ENCODE results near the gene GRIK2. TPM values are rescaled to one million over a fixed set of nuclear protein-coding genes. Genes with fewer than 3 reads are reported as not detected.

GRIK2 gene
- total RNA-seq, 1 experiment from 2014 or later = 0.29 TPM

DNA sequence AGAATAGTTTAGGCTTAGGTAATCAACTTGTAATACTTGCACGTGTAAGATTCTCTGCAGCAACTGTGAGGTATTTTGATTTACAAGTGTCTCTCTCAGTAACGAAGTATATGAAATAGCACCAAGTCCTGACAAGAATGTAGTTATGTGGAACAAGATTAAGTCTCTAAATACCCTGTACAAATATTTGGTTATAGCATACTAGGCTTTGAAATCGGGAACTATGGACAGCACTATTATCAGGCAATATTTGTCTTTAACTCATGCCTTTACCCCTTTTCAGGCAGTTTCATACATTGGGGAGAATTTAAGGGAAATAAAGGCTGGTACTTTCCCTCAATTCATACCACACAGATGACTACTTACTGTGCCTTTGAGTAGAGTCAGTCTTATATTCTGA is 93.2 kb downstream of the GRIK2 start:
- H3K27me3 ChIP-seq (replicated peaks; ENCODE audit: control insufficient read depth, insufficient read depth, low read length) = no peaks in the 10 kb centered on the region
- Mint-ChIP-seq H3K9me3 (ENCODE audit: unreplicated experiment) (no peaks in the 10 kb centered on the region), H3K4me1 (ENCODE audit: low read depth, unreplicated experiment) (peaks cover 16% of the 10 kb centered on the region), H3K27ac (ENCODE audit: unreplicated experiment) (no peak overlapping the region), H3K36me3 (ENCODE audit: insufficient read depth, unreplicated experiment) (no peaks in the 10 kb centered on the region), H3K27me3 (ENCODE audit: insufficient read depth, unreplicated experiment) (no peaks in the 10 kb centered on the region), H3K4me3 (ENCODE audit: unreplicated experiment) (peak overlapping the region; percentile 35)
- no peaks in the 10 kb centered on the region for H3K9me3 ChIP-seq
- no peaks in the 10 kb centered on the region for H3K36me3 ChIP-seq (ENCODE audit: control insufficient read depth, insufficient read depth, low read length)
- peak in 1 of 2 experiments; percentile 16 for DNase-seq
- ChIA-PET POLR2A (no interaction called here), CTCF (no interaction called here)
- H3K4me1 ChIP-seq = peaks cover 14% of the 10 kb centered on the region
- H3K4me3 ChIP-seq (ENCODE audit: low read depth, low read length) = no peak overlapping the region
- intact Hi-C loops (cut with micrococcal nuclease; ENCODE audit: unreplicated experiment) = loop anchor here (5.0 kb wide), 1 partner anchor 84 kb away; no protein-coding TSS in a partner anchor
- TF ChIP-seq, protein P1, sequence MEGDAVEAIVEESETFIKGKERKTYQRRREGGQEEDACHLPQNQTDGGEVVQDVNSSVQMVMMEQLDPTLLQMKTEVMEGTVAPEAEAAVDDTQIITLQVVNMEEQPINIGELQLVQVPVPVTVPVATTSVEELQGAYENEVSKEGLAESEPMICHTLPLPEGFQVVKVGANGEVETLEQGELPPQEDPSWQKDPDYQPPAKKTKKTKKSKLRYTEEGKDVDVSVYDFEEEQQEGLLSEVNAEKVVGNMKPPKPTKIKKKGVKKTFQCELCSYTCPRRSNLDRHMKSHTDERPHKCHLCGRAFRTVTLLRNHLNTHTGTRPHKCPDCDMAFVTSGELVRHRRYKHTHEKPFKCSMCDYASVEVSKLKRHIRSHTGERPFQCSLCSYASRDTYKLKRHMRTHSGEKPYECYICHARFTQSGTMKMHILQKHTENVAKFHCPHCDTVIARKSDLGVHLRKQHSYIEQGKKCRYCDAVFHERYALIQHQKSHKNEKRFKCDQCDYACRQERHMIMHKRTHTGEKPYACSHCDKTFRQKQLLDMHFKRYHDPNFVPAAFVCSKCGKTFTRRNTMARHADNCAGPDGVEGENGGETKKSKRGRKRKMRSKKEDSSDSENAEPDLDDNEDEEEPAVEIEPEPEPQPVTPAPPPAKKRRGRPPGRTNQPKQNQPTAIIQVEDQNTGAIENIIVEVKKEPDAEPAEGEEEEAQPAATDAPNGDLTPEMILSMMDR (IDR thresholded peaks at IDR 0.05; ENCODE audit: insufficient read depth in 1 of 2, low read depth in 1 of 2, low read length in 1 of 2, severe bottlenecking in 1 of 2, unreplicated experiment in 1 of 2) = no peak
- BruUV-seq (replicated peaks) = no TSS peak

DNA sequence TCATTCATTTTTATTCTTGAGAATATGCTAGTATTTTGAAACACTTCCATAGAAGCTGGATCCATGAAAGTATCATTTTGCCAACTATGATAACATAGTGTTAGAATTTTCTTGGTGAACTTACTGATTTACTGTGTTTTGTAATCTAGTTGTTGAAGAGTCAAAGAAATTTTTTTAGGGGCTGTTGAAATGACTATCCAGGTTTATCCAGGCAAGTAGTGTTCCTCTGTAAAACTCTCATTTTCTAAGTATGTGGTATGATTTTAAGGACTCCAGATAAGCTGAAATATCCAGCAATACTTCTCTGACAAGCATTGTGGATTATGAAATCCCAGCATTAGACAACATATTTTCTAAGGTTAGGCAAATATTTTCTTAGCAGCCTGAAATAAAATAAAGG is 95.9 kb downstream of the GRIK2 start:
- DNase-seq = no peak
- peaks cover 16% of the 10 kb centered on the region for H3K4me1 Mint-ChIP-seq (ENCODE audit: low read depth, unreplicated experiment)
- TF ChIP-seq, protein P1 (IDR thresholded peaks at IDR 0.05; ENCODE audit: insufficient read depth in 1 of 2, low read depth in 1 of 2, low read length in 1 of 2, severe bottlenecking in 1 of 2, unreplicated experiment in 1 of 2) = no peak
- intact Hi-C loops (cut with micrococcal nuclease; ENCODE audit: unreplicated experiment) = loop anchor here (5.0 kb wide), 1 partner anchor 87 kb away; no protein-coding TSS in a partner anchor
- Histone ChIP-seq H3K4me3 (ENCODE audit: low read depth, low read length) (no peak overlapping the region), H3K27me3 (replicated peaks; ENCODE audit: control insufficient read depth, insufficient read depth, low read length) (no peaks in the 10 kb centered on the region), H3K36me3 (ENCODE audit: control insufficient read depth, insufficient read depth, low read length) (no peaks in the 10 kb centered on the region), H3K9me3 (no peaks in the 10 kb centered on the region), H3K4me1 (peaks cover 14% of the 10 kb centered on the region)
- no peak overlapping the region for H3K4me3 Mint-ChIP-seq (ENCODE audit: unreplicated experiment)
- no peaks in the 10 kb centered on the region for H3K27me3 Mint-ChIP-seq (ENCODE audit: insufficient read depth, unreplicated experiment)
- H3K9me3 Mint-ChIP-seq (ENCODE audit: unreplicated experiment) = no peaks in the 10 kb centered on the region
- ChIA-PET CTCF (no interaction called here), POLR2A (no interaction called here)
- no peak overlapping the region for H3K27ac Mint-ChIP-seq (ENCODE audit: unreplicated experiment)
- no peaks in the 10 kb centered on the region for H3K36me3 Mint-ChIP-seq (ENCODE audit: insufficient read depth, unreplicated experiment)
- BruUV-seq (replicated peaks) = no TSS peak

DNA sequence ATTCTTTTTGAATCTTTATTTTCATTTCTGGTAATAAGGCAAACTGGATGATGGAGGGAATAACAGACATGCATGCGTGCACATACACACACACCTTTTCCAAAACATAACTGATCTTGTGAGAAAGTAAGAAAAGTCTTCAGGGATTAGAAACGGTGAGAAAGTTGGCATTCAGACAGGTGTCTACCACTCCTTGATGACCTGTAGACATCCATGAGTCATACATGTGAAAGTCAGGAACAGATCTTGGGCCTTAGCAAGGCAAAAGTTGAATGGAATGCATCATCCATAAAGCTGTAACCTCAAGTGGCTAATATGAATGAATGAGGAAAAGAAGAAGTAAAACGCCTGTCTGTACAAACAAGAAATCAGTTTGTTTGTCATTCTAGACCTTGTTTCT is 97.3 kb downstream of the GRIK2 start:
- H3K4me3 Mint-ChIP-seq (ENCODE audit: unreplicated experiment) = no peak overlapping the region
- no peak overlapping the region for H3K27ac Mint-ChIP-seq (ENCODE audit: unreplicated experiment)
- intact Hi-C loops (cut with micrococcal nuclease; ENCODE audit: unreplicated experiment) = no loop called here
- Histone ChIP-seq H3K36me3 (ENCODE audit: control insufficient read depth, insufficient read depth, low read length) (no peaks in the 10 kb centered on the region), H3K9me3 (no peaks in the 10 kb centered on the region), H3K4me1 (peaks cover 14% of the 10 kb centered on the region), H3K4me3 (ENCODE audit: low read depth, low read length) (no peak overlapping the region), H3K27me3 (replicated peaks; ENCODE audit: control insufficient read depth, insufficient read depth, low read length) (no peaks in the 10 kb centered on the region)
- H3K27me3 Mint-ChIP-seq (ENCODE audit: insufficient read depth, unreplicated experiment) = no peaks in the 10 kb centered on the region
- no peaks in the 10 kb centered on the region for H3K36me3 Mint-ChIP-seq (ENCODE audit: insufficient read depth, unreplicated experiment)
- BruUV-seq (replicated peaks) = no TSS peak
- ChIA-PET POLR2A (no interaction called here), CTCF (no interaction called here)
- DNase-seq = no peak
- TF ChIP-seq, protein P1 (IDR thresholded peaks at IDR 0.05; ENCODE audit: insufficient read depth in 1 of 2, low read depth in 1 of 2, low read length in 1 of 2, severe bottlenecking in 1 of 2, unreplicated experiment in 1 of 2) = no peak
- H3K4me1 Mint-ChIP-seq (ENCODE audit: low read depth, unreplicated experiment) = peaks cover 8% of the 10 kb centered on the region
- no peaks in the 10 kb centered on the region for H3K9me3 Mint-ChIP-seq (ENCODE audit: unreplicated experiment)
